PC-3 (cell line): ENCODE results near the gene SPOCD1. TPM values are rescaled to one million over a fixed set of nuclear protein-coding genes. Genes with fewer than 3 reads are reported as not detected.

ENCODE experiments used
- ATAC-seq: fragments of 200-7000 bp; cut with Tn5 transposase; 2 replicates; pipeline ENCODE4 v1.9.1; 2020; ENCODE audit warnings: mild to moderate bottlenecking, moderate library complexity
- BruUV-seq: library from RNA; stranded (reverse); fragments of 400-500 nt; replicated peaks from 2 replicates; lab custom pipeline; 2021; lab: Mats Ljungman, UMichigan
- CTCF ChIA-PET: fragments of 300-600 bp; sonication (Branson Sonifier 250); formaldehyde crosslinking; loops from one replicate; lab custom pipeline; 2022; ENCODE audit warnings: antibody characterized with exemption; lab: Charles Lee
- POLR2A ChIA-PET: fragments of 300-600 bp; sonication (Branson Sonifier 250); formaldehyde crosslinking; loops from one replicate; lab custom pipeline; 2022; ENCODE audit warnings: antibody characterized with exemption; ENCODE audit not compliant: unreplicated experiment; lab: Charles Lee
- DNase-seq: peaks from one replicate; pipeline ENCODE4 v3.0.0-alpha.2; 2015
- H2AFZ ChIP-seq: fragments of 300-600 bp; sonication (generic); 2 replicates; pipeline ENCODE4 v1.6.0; 2016; ENCODE audit warnings: antibody characterized with exemption, low read length
- H3F3A ChIP-seq: fragments of 300-600 bp; sonication (generic); one replicate; pipeline ENCODE4 v1.6.0; 2017; ENCODE audit warnings: antibody characterized with exemption, low read length, control low read depth, mild to moderate bottlenecking; ENCODE audit not compliant: unreplicated experiment
- H3K27ac ChIP-seq: fragments of 300-600 bp; sonication (generic); 2 replicates; pipeline ENCODE4 v1.5.1; 2016; ENCODE audit warnings: mild to moderate bottlenecking, low read length
- H3K27me3 ChIP-seq: fragments of 300-600 bp; sonication (generic); 2 replicates; pipeline ENCODE4 v1.6.1; 2016; ENCODE audit warnings: low read length, mixed read lengths
- H3K36me3 ChIP-seq: fragments of 300-600 bp; sonication (generic); 2 replicates; pipeline ENCODE4 v1.6.1; 2016; ENCODE audit warnings: low read depth, mixed run types, low read length, mixed read lengths
- H3K4me1 ChIP-seq: fragments of 300-600 bp; sonication (generic); 2 replicates; pipeline ENCODE4 v1.5.1; 2016; ENCODE audit warnings: low read length; ENCODE audit not compliant: insufficient read depth
- H3K4me2 ChIP-seq: fragments of 300-600 bp; sonication (generic); 2 replicates; pipeline ENCODE4 v1.6.0; 2016; ENCODE audit warnings: low read length
- H3K4me3 ChIP-seq: fragments of 300-600 bp; sonication (generic); 2 replicates; pipeline ENCODE4 v1.5.1; 2016; ENCODE audit warnings: mild to moderate bottlenecking, low read length, mixed read lengths
- H3K79me2 ChIP-seq: fragments of 300-600 bp; sonication (generic); 2 replicates; pipeline ENCODE4 v1.6.1; 2017; ENCODE audit warnings: low read length, mixed read lengths
- H3K9ac ChIP-seq: fragments of 300-600 bp; sonication (generic); 2 replicates; pipeline ENCODE4 v1.6.0; 2016; ENCODE audit warnings: mild to moderate bottlenecking, low read length
- H3K9me2 ChIP-seq: fragments of 300-600 bp; sonication (generic); replicated peaks from 2 replicates; pipeline ENCODE4 v1.6.1; 2016; ENCODE audit warnings: mixed run types, low read length, mixed read lengths
- H3K9me3 ChIP-seq: fragments of 300-600 bp; sonication (generic); 2 replicates; pipeline ENCODE4 v1.6.1; 2016; ENCODE audit warnings: low read length, mixed read lengths
- H4K20me1 ChIP-seq: fragments of 300-600 bp; sonication (generic); 2 replicates; pipeline ENCODE4 v1.6.1; 2016; ENCODE audit warnings: low read length, mixed read lengths
- EZH2 ChIP-seq: fragments of 300-600 bp; sonication (generic); IDR thresholded peaks from one replicate; pipeline ENCODE4 v1.6.1; 2017; ENCODE audit warnings: antibody characterized with exemption, mild to moderate bottlenecking, low read length; ENCODE audit not compliant: unreplicated experiment
- EZH2phosphoT487 ChIP-seq: fragments of 300-600 bp; sonication (generic); IDR thresholded peaks from 2 replicates; pipeline ENCODE4 v1.6.1; 2018; ENCODE audit warnings: mild to moderate bottlenecking, antibody characterized with exemption, low read length, borderline replicate concordance
- intact Hi-C: fragments of 100-400 bp; cut with micrococcal nuclease; formaldehyde crosslinking; loops from 2 replicates; pipeline ENCODE4 v1.9.0; 2023
- total RNA-seq: library from RNA; depleted of rRNA; stranded (reverse); fragments of >200 nt; gene quantifications from 2 replicates; pipeline ENCODE4 v1.2.3, GENCODE V29; 2014
- TF ChIP-seq, protein P1 (sequence below): fragments of 300-600 bp; sonication (generic); conservative IDR thresholded peaks from 2 replicates; pipeline ENCODE4 v1.5.1; 2017; ENCODE audit warnings: antibody characterized with exemption, low read depth, mild to moderate bottlenecking, low read length

Gene SPOCD1
- total RNA-seq, 1 experiment from 2014 or later = 5.4 TPM

DNA sequence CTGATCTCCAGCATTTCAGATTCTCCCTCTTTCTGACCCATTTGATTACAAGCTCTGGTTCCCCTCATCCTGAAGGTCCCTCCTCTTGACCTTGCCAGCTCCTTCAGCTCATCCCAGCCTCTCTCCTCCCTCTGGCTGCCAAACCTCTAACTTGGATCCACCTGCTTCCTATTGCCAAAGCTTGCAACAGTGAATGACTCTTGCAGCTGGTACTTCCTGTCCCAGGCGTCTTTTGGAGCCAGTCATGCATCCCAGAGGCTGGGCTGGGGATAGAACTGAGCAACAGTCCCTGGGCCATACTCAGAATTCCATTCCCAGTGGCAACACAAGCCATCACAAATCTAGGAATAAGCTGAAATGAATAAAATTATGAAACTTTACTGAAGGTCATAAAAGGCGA lies 27.7 kb upstream of the SPOCD1 start:
- intact Hi-C loops = no loop called here
- Histone ChIP-seq H3K27me3 (no peaks in the 10 kb centered on the region), H3K4me2 (no peak overlapping the region), H3K79me2 (no peaks in the 10 kb centered on the region), H3K4me3 (no peak overlapping the region), H3F3A (no peaks in the 10 kb centered on the region), H3K27ac (no peak overlapping the region), H3K4me1 (no peaks in the 10 kb centered on the region), H3K9me3 (no peaks in the 10 kb centered on the region), H4K20me1 (no peaks in the 10 kb centered on the region), H2AFZ (no peak overlapping the region), H3K36me3 (no peaks in the 10 kb centered on the region), H3K9me2 (no peaks in the 10 kb centered on the region), H3K9ac (no peak overlapping the region)
- ATAC-seq (peak; percentile 58), DNase-seq (peak; percentile 41)
- POLR2A ChIA-PET = no interaction called here
- no TSS peak for BruUV-seq
- no peak for TF ChIP-seq EZH2
- no peak for TF ChIP-seq EZH2phosphoT487
- TF ChIP-seq, protein P1, sequence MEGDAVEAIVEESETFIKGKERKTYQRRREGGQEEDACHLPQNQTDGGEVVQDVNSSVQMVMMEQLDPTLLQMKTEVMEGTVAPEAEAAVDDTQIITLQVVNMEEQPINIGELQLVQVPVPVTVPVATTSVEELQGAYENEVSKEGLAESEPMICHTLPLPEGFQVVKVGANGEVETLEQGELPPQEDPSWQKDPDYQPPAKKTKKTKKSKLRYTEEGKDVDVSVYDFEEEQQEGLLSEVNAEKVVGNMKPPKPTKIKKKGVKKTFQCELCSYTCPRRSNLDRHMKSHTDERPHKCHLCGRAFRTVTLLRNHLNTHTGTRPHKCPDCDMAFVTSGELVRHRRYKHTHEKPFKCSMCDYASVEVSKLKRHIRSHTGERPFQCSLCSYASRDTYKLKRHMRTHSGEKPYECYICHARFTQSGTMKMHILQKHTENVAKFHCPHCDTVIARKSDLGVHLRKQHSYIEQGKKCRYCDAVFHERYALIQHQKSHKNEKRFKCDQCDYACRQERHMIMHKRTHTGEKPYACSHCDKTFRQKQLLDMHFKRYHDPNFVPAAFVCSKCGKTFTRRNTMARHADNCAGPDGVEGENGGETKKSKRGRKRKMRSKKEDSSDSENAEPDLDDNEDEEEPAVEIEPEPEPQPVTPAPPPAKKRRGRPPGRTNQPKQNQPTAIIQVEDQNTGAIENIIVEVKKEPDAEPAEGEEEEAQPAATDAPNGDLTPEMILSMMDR = no peak
- CTCF ChIA-PET = no interaction called here

DNA sequence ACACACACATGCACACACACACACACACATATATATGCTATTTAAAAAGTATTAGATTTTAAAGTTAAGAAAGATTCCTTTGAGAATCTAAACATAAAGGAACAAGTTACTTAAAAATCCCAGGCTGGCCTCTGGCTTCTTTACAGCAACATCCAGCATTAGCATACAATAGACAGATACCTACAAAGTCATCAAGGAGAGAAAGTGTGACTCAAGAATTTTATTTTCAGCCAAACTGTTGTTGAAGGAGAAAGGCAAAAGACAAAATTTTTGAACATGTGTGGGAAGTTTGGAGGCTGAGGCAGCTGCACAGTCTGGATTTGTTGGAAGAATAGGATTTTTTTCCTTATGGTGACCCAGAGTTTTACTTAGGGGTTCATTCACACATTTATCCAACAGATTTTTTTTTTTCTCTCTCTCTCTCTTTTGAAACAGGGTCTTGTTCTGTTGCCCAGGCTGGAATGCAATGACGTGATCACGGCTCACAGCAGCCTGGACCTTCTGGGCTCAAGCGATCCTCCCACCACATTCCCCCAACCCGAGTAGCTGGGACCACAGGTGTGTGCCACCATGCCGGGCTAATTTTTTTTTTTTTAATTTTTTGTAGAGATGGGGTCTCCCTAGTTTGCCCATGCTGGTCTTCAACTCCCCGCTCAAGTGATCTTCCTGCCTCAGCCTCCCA lies 24.0 kb upstream of the SPOCD1 start:
- no peak for DNase-seq
- H3K4me2 ChIP-seq = no peak overlapping the region
- no TSS peak for BruUV-seq
- ChIA-PET POLR2A (no interaction called here), CTCF (no interaction called here)
- intact Hi-C loops = no loop called here
- H3K4me1 ChIP-seq = no peaks in the 10 kb centered on the region
- no peak for ATAC-seq
- H3K27me3 ChIP-seq = no peaks in the 10 kb centered on the region
- no peaks in the 10 kb centered on the region for H3K9me3 ChIP-seq
- H3K9me2 ChIP-seq = no peaks in the 10 kb centered on the region
- H4K20me1 ChIP-seq = no peaks in the 10 kb centered on the region
- TF ChIP-seq, protein P1 = no peak
- TF ChIP-seq EZH2 (no peak), EZH2phosphoT487 (no peak)
- H3F3A ChIP-seq = no peaks in the 10 kb centered on the region
- no peak overlapping the region for H3K27ac ChIP-seq
- no peaks in the 10 kb centered on the region for H3K79me2 ChIP-seq
- H3K36me3 ChIP-seq = no peaks in the 10 kb centered on the region
- H2AFZ ChIP-seq = no peak overlapping the region
- H3K9ac ChIP-seq = no peak overlapping the region
- no peak overlapping the region for H3K4me3 ChIP-seq

DNA sequence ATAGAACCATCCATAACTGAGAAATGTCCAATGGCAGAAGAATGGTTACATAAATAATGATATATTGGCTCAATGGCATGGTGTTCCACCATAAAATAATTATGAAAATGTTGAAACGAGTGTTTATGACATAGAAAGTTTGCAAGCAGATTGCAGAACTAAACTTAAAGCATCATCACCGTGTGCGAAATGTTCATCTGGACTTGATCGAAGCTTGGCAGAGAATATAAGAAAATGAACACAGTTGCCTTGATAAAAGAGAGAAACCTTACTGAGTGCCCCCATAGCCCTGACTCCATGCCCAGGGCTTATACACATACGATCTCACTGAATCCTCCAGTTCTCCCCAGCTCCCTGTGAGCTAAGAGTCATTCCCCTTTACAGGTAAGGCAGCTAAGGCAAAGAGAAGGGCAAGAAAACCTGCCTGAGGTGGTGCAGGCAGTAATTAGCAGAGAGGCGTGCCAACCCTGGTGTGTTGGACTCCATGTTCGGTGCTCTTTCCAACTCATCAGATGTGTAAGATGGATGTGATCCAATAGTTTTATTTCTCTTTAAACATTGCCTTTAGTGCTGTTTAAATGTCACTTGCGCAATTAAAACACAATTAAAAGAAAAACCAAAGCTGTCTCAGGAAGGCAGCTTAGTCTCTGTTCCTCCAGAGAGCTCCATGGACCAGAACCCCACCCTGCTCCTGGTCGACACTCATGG lies 21.8 kb upstream of the SPOCD1 start:
- Histone ChIP-seq H2AFZ (no peak overlapping the region), H3K4me3 (no peak overlapping the region), H4K20me1 (no peaks in the 10 kb centered on the region), H3K27ac (no peak overlapping the region), H3K79me2 (no peaks in the 10 kb centered on the region), H3K4me1 (no peaks in the 10 kb centered on the region), H3K9ac (no peak overlapping the region), H3K27me3 (no peaks in the 10 kb centered on the region), H3K36me3 (no peaks in the 10 kb centered on the region), H3K4me2 (no peak overlapping the region), H3K9me2 (no peaks in the 10 kb centered on the region), H3K9me3 (no peaks in the 10 kb centered on the region), H3F3A (no peaks in the 10 kb centered on the region)
- BruUV-seq = no TSS peak
- CTCF ChIA-PET = interaction anchor here (0.7 kb wide), 1 partner anchor 126 kb away, joined by 3 read pairs; no protein-coding TSS in a partner anchor
- ATAC-seq (no peak), DNase-seq (no peak)
- POLR2A ChIA-PET = interaction anchor here (0.6 kb wide), 1 partner anchor 47 kb away, joined by 3 read pairs; no protein-coding TSS in a partner anchor
- intact Hi-C loops = no loop called here
- TF ChIP-seq EZH2phosphoT487 = no peak
- TF ChIP-seq, protein P1 = no peak
- TF ChIP-seq EZH2 = no peak
